HepG2 (cell line): Measurements from ENCODE around the gene CCDC116. TPM values are rescaled to one million over a fixed set of nuclear protein-coding genes. Genes with fewer than 3 reads are reported as not detected.

Experiments
- CEBPB ChIP-seq: IDR thresholded peaks from 2 replicates; pipeline ENCODE4 v1.6.1; 2011; ENCODE audit warnings: low read depth, low read length, improper control_type of control experiment, borderline replicate concordance
- ETV6 ChIP-seq: sonication (generic); formaldehyde crosslinking; conservative IDR thresholded peaks from 2 replicates; pipeline ENCODE4 v1.4.0; 2020; ENCODE audit warnings: missing genetic modification reagents
- GATAD1 ChIP-seq: IDR thresholded peaks from 2 replicates; pipeline ENCODE4 v1.6.1; 2016; ENCODE audit warnings: missing genetic modification reagents, missing compliant biosample characterization
- HOXA5 ChIP-seq: sonication (generic); formaldehyde crosslinking; IDR thresholded peaks from 2 replicates; pipeline ENCODE4 v1.4.0; 2020; ENCODE audit warnings: missing genetic modification reagents
- IKZF4 ChIP-seq: sonication (generic); formaldehyde crosslinking; IDR thresholded peaks from 2 replicates; pipeline ENCODE4 v1.5.1; 2020; ENCODE audit warnings: borderline replicate concordance, mild to moderate bottlenecking, low read depth, missing genetic modification reagents; ENCODE audit errors: not compliant biosample characterization
- MED8 ChIP-seq: sonication (generic); formaldehyde crosslinking; IDR thresholded peaks from 2 replicates; pipeline ENCODE4 v1.8.1; 2023; ENCODE audit warnings: mild to moderate bottlenecking, missing genetic modification reagents; ENCODE audit not compliant: insufficient replicate concordance
- PITX1 ChIP-seq: sonication (generic); formaldehyde crosslinking; IDR thresholded peaks from 2 replicates; pipeline ENCODE4 v1.5.1; 2020; ENCODE audit warnings: mild to moderate bottlenecking, missing genetic modification reagents
- RNF2 ChIP-seq: fragments of 450-650 bp; conservative IDR thresholded peaks from 2 replicates; pipeline ENCODE4 v1.6.1; 2016; ENCODE audit warnings: low read depth
- SAP130 ChIP-seq: IDR thresholded peaks from 2 replicates; pipeline ENCODE4 v1.6.1; 2016; ENCODE audit warnings: low read depth
- SRSF9 ChIP-seq: fragments of 200-400 bp; formaldehyde crosslinking; IDR thresholded peaks from 2 replicates; pipeline ENCODE4 v1.6.1; 2018; ENCODE audit warnings: borderline replicate concordance, mild to moderate bottlenecking, low read depth, low read length; ENCODE audit not compliant: insufficient read depth, poor library complexity, severe bottlenecking
- TARDBP ChIP-seq: sonication (generic); formaldehyde crosslinking; IDR thresholded peaks from 2 replicates; pipeline ENCODE4 v1.8.0; 2022; ENCODE audit warnings: mild to moderate bottlenecking, missing genetic modification reagents
- TBX3 ChIP-seq: fragments of 450-650 bp; IDR thresholded peaks from 2 replicates; pipeline ENCODE4 v1.6.1; 2017; ENCODE audit warnings: antibody characterized with exemption, mild to moderate bottlenecking, inconsistent platforms, borderline replicate concordance
- THAP11 ChIP-seq: IDR thresholded peaks from 2 replicates; pipeline ENCODE4 v1.6.1; 2016; ENCODE audit warnings: missing biosample characterization, missing genetic modification reagents
- ZFAT ChIP-seq: sonication (generic); formaldehyde crosslinking; conservative IDR thresholded peaks from 2 replicates; pipeline ENCODE4 v1.8.1; 2023; ENCODE audit warnings: missing genetic modification reagents, inconsistent platforms
- ZNF263 ChIP-seq: sonication (generic); formaldehyde crosslinking; IDR thresholded peaks from 2 replicates; pipeline ENCODE4 v1.4.0; 2020; ENCODE audit warnings: missing genetic modification reagents
- ZNF296 ChIP-seq: sonication (generic); formaldehyde crosslinking; conservative IDR thresholded peaks from 2 replicates; pipeline ENCODE4 v1.5.0; 2020; ENCODE audit warnings: mild to moderate bottlenecking, missing genetic modification reagents
- polyA plus RNA-seq, 8 experiments: library from polyadenylated mRNA; depleted of rRNA in 3 of 8; stranded (reverse) in 7 of 8; unstranded in 1 of 8; fragments of >200 nt; fragmentation: Illumina TruSeq in 4 of 8; extraction: Trizol in 4 of 8; gene quantifications; 2 replicates each; pipeline versions ENCODE4 v1.2.1 to v1.2.3, GENCODE V29; 2011 to 2016; ENCODE audit warnings: low read depth in 4 of 8, missing spikeins in 1 of 8, mixed read lengths in 1 of 8; ENCODE audit not compliant: insufficient read depth in 1 of 8
- total RNA-seq, 5 experiments: library from RNA; depleted of rRNA; stranded (reverse); fragments of >200 nt; fragmentation: Illumina TruSeq; extraction: Trizol; gene quantifications; 2 replicates each; pipeline ENCODE4 v1.2.3, GENCODE V29; 2016; ENCODE audit warnings: low read depth in 1 of 5
- TF ChIP-seq, protein P1 (sequence below): sonication (generic); formaldehyde crosslinking; conservative IDR thresholded peaks from 2 replicates; pipeline ENCODE4 v1.8.0; 2022; ENCODE audit warnings: mild to moderate bottlenecking, moderate library complexity, missing genetic modification reagents
- TF ChIP-seq, protein P2 (sequence below): sonication (generic); formaldehyde crosslinking; IDR thresholded peaks from 2 replicates; pipeline ENCODE4 v1.5.0; 2020; ENCODE audit warnings: missing genetic modification reagents
- TF ChIP-seq, protein P3 (sequence below): IDR thresholded peaks from 2 replicates; pipeline ENCODE4 v1.6.1; 2012; ENCODE audit warnings: low read length, improper control_type of control experiment
- TF ChIP-seq, protein P4 (sequence below): sonication (generic); formaldehyde crosslinking; IDR thresholded peaks from 2 replicates; pipeline ENCODE4 v1.4.0; 2020; ENCODE audit warnings: missing genetic modification reagents

The CCDC116 gene
- total and polyA plus RNA-seq, 2 of the 13 experiments (the other 11 are each of a cell fraction or from before 2014, with no cell fraction given) = 0.15 to 0.33 TPM

DNA sequence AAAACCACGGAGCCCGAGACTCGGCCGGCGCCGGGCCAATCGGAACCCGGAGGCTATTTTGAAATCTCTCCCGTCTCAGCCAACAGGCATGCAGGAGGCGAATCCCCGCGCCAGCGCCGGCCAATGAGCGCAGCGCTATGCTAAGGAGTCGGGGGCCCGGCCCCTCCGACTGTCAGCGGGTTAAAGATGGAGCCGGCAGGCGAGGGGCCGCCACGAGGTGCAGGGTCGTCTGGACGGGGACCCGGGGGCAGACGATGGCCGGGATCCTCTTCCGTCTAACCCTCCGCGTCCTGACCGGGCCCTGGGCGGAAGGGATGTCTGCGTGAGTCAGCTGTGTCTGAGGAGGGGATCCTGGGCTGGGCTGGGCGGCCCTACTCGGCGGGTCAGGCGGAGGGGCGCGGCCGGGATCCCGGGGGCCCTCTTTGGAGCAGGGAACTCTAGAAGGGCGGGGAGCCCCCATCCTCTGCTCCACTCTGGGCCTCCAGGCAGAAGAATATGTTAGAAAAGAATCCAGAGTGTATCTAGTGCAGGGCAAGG is 19.5 kb downstream of the CCDC116 start (continued):
- TF ChIP-seq HOXA5 (CRISPR knock-in tag) (peak; percentile 62; the same call in 1 of the 2 replicates), ZNF296 (CRISPR knock-in tag) (no peak), TARDBP (no peak), GATAD1 (CRISPR knock-in tag) (peak; percentile 33; the same call in 1 of the 2 replicates), THAP11 (CRISPR knock-in tag) (0 out of 2 replicates have a peak, but pooled peaks have one; percentile 42), SAP130 (CRISPR knock-in tag) (peak; percentile 93), CEBPB (peak; percentile 9; the same call in 1 of the 2 replicates), ETV6 (CRISPR knock-in tag) (no peak; the same call in 1 of the 2 replicates), RNF2 (no peak), IKZF4 (CRISPR knock-in tag) (no peak), ZFAT (CRISPR knock-in tag) (no peak; the same call in 1 of the 2 replicates), ZNF263 (CRISPR knock-in tag) (no peak), MED8 (CRISPR knock-in tag) (no peak), SRSF9 (no peak), PITX1 (CRISPR knock-in tag) (no peak; the same call in 1 of the 2 replicates), TBX3 (no peak)
- TF ChIP-seq, protein P1, sequence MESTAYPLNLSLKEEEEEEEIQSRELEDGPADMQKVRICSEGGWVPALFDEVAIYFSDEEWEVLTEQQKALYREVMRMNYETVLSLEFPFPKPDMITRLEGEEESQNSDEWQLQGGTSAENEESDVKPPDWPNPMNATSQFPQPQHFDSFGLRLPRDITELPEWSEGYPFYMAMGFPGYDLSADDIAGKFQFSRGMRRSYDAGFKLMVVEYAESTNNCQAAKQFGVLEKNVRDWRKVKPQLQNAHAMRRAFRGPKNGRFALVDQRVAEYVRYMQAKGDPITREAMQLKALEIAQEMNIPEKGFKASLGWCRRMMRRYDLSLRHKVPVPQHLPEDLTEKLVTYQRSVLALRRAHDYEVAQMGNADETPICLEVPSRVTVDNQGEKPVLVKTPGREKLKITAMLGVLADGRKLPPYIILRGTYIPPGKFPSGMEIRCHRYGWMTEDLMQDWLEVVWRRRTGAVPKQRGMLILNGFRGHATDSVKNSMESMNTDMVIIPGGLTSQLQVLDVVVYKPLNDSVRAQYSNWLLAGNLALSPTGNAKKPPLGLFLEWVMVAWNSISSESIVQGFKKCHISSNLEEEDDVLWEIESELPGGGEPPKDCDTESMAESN (CRISPR knock-in tag) = no peak
- TF ChIP-seq, protein P2, sequence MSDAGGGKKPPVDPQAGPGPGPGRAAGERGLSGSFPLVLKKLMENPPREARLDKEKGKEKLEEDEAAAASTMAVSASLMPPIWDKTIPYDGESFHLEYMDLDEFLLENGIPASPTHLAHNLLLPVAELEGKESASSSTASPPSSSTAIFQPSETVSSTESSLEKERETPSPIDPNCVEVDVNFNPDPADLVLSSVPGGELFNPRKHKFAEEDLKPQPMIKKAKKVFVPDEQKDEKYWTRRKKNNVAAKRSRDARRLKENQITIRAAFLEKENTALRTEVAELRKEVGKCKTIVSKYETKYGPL (CRISPR knock-in tag) = 0 out of 2 replicates have a peak, but pooled peaks have one; percentile 11
- TF ChIP-seq, protein P3, sequence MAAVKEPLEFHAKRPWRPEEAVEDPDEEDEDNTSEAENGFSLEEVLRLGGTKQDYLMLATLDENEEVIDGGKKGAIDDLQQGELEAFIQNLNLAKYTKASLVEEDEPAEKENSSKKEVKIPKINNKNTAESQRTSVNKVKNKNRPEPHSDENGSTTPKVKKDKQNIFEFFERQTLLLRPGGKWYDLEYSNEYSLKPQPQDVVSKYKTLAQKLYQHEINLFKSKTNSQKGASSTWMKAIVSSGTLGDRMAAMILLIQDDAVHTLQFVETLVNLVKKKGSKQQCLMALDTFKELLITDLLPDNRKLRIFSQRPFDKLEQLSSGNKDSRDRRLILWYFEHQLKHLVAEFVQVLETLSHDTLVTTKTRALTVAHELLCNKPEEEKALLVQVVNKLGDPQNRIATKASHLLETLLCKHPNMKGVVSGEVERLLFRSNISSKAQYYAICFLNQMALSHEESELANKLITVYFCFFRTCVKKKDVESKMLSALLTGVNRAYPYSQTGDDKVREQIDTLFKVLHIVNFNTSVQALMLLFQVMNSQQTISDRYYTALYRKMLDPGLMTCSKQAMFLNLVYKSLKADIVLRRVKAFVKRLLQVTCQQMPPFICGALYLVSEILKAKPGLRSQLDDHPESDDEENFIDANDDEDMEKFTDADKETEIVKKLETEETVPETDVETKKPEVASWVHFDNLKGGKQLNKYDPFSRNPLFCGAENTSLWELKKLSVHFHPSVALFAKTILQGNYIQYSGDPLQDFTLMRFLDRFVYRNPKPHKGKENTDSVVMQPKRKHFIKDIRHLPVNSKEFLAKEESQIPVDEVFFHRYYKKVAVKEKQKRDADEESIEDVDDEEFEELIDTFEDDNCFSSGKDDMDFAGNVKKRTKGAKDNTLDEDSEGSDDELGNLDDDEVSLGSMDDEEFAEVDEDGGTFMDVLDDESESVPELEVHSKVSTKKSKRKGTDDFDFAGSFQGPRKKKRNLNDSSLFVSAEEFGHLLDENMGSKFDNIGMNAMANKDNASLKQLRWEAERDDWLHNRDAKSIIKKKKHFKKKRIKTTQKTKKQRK = no peak
- TF ChIP-seq, protein P4, sequence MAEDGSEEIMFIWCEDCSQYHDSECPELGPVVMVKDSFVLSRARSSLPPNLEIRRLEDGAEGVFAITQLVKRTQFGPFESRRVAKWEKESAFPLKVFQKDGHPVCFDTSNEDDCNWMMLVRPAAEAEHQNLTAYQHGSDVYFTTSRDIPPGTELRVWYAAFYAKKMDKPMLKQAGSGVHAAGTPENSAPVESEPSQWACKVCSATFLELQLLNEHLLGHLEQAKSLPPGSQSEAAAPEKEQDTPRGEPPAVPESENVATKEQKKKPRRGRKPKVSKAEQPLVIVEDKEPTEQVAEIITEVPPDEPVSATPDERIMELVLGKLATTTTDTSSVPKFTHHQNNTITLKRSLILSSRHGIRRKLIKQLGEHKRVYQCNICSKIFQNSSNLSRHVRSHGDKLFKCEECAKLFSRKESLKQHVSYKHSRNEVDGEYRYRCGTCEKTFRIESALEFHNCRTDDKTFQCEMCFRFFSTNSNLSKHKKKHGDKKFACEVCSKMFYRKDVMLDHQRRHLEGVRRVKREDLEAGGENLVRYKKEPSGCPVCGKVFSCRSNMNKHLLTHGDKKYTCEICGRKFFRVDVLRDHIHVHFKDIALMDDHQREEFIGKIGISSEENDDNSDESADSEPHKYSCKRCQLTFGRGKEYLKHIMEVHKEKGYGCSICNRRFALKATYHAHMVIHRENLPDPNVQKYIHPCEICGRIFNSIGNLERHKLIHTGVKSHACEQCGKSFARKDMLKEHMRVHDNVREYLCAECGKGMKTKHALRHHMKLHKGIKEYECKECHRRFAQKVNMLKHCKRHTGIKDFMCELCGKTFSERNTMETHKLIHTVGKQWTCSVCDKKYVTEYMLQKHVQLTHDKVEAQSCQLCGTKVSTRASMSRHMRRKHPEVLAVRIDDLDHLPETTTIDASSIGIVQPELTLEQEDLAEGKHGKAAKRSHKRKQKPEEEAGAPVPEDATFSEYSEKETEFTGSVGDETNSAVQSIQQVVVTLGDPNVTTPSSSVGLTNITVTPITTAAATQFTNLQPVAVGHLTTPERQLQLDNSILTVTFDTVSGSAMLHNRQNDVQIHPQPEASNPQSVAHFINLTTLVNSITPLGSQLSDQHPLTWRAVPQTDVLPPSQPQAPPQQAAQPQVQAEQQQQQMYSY (CRISPR knock-in tag) = no peak
